NCI-H345 treated with DMSO at 0.1 percent for 48 hours (cell line): ENCODE data around the gene EDNRB.
"Not testable (repeated sequence)": the region's sequence is repeated elsewhere in the genome, so short reads cannot be mapped to it uniquely, and the experiment has no call there.

ENCODE experiments used
- DNase-seq: peaks from one replicate; lab custom pipeline; 2025; ENCODE audit not compliant: unreplicated experiment; lab: John Stamatoyannopoulos, UW

Gene EDNRB

DNA sequence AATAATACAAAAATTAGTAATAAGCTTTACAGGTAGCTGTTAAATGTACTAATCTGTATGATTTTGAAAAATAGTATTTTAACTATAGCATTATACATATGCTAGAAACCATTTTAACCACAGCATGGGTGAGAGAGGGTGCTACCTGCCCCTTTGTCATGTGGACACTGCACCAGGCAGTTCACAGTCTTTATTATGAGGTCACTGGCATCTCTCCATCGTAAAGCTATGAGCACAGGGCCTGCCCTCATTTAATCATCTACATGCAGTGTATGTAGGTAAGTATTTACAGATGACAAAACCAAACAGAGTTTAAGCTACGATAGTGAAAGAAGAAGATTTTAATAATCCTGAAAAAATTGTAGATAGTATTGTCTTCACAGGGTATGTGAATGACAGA is 21.7 kb downstream of the EDNRB start:
- DNase-seq = no peak

DNA sequence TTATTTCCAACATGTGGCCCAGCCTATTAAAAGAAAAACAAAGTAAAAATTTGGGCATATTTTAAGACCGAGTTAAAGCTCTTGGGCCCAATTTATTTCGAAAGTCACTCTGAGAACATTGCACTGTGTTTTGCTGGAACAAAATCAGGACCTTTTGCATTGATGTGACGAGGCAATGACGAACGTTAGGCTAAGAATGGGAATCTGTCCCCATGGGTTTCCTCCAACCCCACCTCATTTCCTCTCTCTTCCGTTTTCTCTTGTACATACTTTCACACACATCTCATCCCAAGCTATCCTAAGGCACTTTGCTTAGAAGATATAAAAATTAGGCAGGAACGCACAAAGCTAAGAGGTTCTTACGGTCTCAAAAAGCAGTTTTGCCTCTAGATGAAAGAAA is 22.1 kb downstream of the EDNRB start:
- DNase-seq = no peak

DNA sequence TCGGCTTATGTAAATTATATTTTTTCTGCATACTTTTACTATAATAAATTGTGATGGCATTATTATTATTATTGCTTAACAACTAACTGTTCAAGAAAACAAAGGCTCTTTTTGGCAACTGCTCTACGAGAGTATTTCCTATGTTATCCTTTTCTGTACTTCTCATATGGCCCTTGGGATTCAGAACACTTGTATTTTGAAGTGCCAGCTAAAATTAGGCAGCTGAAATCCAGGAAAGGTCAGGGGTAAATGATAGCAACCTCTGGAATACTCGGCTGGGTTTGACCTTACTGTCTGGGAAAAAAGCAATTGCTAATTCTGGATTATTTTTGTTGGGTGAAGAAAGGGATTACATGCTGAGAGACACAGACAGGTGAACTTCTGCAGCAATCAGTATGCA is 23.9 kb downstream of the EDNRB start:
- DNase-seq = no peak

DNA sequence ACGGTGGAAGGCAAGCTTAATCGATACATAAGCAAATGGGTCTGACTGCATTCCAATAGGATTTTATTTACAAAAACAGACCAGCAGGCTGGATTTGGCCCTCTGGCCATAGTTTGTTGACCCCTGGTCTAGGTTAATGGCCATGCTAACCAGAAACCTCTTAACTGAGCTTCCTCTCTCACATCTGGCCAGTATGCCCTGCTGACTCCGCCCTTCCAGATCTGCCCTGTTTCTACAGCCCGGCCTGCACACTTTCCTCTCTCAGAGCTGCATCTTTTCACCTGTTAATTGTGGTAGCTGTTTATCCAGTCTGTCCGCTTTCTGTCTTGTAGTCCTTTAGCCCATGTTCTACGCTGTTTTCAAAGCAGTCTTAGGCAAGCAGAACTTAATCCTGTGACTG is 25.6 kb downstream of the EDNRB start:
- DNase-seq = no peak

DNA sequence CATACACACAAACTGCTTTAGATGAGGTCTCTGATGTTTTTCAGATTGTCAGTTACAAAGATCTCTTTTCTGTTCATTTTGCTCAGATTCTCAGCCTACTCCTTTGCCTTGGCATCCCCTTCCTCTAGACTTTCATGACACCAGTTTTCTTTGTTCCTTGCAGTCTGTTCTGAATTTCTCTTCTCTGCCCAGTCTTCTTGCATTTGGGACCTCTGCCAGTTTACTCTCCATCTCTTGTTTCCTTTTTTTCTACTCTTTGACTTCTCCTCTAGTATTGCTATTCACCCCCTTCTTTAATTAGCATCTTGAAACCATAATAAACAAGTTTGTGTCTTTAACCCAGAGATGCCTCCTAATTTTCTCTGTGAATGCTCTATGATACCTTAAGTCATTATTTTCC is 26.1 kb downstream of the EDNRB start:
- DNase-seq = no peak

DNA sequence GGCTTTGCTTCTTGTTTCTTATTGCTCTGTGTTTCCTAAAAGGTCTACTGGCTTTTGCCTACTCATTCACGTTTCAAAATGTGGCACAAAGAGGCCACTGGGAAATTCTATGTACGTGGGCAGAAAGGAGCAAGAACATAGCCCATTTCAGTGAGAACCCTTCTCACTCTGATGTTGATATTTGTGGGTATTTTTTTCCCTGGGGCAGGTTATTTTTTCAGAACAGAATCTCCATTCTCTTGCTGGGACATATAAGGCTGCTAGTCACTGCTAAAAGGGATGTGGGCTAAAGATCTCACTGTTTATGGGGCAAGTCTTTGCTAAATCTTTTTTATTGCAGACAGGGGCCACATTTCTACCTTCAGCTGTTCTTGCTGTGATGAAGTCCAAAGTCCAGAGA is 27.1 kb downstream of the EDNRB start:
- DNase-seq = no peak

DNA sequence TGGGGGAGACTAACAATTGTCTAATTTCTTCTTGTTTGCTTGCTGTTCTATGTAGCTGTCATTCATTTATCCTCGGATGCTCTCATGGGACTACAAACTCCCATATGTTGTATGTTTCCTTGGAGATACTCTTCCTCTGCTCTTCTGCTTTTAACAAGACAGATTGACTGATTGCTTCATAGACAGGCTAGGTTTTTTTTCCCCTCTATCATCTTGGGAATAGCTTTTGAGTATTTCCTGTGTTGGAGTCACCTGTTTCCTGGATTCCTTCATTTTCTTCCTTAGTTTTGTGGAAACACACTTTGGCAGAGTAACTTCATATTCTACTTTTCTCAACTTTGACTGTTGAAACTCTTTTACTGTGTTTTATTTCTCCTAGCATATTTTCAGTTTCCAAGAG is 27.6 kb downstream of the EDNRB start:
- no peak for DNase-seq

DNA sequence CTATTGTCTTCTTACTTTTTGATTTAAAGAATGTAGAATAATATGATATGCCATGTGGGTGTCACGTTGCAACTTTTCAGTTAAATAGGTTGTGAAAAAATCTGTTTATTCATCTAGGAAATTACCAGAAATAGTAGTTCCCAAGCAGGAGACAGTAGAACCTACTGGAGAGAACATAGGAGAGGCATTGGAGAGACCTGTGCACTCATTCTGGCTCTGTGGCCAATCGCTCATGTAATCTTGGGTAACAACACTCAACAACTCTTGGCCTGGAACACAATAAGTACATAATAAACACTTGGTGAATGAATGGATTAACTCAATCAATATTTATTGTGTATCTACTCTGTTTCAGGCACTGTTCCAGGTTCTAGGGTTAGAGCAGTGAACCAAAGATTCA is 35.3 kb downstream of the EDNRB start:
- no peak for DNase-seq

DNA sequence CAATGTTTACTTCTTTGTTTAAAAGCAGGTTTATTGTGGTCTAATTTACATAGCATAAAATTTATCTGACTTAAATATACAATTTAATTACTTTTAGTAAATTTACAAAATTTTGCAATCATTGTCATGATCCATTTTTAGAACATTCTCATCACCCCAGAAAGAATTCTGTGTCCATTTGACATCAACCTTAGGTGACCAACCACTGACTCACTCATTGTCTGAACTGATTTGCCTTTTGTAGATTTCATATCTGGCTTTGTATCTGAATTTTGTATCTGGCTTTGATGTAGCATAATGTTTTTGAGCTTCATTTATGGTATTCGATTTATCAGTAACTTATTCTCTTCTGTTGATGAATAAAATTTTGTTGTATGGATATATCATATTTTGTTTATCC is 40.4 kb downstream of the EDNRB start:
- DNase-seq = no peak

DNA sequence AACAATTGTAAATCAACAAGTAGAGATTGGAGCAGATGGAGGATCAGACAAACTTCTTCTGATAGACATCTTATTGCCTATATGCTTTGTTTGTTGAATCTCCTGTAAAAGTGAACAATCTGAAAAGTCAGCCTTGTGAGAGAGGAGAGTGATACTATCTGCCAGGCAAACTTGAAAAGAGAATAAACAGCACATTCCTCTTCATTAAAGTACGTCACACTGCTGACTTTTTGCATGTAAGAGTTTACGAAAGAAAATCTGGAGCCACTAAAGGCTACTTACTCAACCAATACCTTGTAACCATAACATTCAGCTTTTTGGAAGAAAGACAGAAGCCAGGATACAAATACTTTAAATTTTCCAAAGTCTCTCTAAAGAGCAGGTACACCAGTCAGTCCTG is 42.5 kb downstream of the EDNRB start:
- DNase-seq = no peak

DNA sequence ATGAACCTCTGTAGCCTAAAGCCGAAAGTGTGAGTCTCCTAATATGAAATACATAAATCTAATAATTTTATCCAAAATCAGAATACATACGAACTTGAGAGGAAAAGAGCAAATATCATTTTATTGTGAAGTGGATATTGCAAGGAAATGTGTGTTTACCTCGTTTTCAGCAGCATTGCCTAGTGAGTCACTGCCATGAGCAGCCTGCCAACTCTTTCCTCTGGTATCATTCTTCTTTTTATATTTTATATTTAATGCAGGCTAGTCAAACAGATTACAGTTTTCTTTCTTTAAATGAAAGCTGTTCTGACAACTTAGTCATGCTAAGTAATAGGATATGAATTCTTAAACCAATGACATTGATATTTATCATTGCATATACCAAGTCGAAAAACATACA is 44.2 kb downstream of the EDNRB start:
- no peak for DNase-seq

DNA sequence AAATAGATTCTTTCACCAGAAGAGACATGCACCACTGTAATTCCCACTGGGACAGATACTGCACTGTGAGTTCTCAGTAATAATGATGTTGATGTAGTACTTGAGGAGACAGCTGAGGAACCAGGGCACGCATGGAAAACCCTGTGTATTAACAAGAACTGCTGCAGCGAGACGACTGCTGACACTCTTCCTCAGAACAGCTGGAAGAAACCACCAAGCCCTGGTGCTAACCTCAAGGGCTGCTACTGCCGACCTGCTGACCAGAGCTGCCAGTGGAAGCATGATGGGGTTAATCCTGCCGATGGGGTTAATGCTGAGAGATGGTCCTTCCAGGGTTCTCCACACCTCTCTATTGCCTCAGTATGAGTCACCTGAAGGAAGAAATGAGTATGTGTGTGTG is 45.6 kb downstream of the EDNRB start:
- DNase-seq = no peak

DNA sequence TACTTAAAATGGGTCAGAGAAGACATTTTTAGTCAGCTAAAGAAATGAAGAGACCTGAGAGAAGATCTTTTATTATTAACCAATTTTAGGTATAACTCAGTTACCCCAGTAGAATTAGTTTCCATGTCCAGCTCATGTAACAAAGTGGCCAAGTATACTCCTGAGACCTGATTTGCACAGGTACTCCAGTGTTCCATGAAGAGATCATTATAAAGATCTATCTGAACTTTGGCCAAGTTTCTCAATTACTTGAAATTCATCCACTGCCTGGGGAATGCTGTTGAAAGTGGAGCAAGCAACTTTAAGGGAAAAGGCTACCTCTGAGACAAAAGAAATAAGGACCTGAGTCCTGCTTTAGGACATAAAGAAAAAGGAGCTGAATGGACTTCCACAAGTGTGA is 47.0 kb downstream of the EDNRB start:
- DNase-seq = no peak

DNA sequence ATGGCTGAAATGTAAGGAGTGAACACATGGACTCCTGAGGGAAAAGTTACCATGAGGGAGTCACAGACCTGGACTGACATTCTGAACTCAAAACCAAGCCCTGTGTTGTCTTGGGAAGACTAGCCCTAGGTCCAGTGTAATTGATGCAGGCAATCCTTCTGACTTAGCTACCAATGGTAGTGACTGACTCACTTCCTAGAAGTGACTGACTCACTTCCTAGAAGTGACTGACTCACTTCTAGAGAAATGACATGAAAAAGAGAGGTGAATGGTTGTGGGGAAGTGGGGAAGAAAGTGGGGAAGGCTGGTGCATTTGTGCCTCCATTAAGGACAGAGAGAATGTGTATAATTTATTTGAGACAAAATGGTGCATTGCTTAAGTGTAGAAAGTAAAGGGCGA is 49.9 kb downstream of the EDNRB start:
- no peak for DNase-seq

DNA sequence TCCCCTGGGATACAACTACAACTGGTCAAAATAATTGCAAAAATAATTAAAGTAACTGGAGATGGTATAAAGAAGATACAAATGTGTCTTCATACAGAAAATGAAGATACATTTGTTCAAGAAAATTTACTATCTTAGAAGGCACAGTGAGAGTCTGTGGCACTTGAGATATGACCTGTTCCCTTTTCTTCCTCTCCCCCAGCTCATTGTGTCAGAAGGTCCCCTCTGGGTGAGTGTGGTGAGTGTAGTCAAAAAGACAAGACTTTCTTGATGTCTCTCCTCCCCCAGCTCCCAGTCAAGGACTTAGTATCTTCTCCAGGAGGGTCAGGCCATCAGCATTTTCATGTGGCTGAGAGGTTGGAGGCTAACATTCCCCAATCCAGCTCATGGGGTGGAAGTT is 51.7 kb downstream of the EDNRB start:
- DNase-seq = no peak

DNA sequence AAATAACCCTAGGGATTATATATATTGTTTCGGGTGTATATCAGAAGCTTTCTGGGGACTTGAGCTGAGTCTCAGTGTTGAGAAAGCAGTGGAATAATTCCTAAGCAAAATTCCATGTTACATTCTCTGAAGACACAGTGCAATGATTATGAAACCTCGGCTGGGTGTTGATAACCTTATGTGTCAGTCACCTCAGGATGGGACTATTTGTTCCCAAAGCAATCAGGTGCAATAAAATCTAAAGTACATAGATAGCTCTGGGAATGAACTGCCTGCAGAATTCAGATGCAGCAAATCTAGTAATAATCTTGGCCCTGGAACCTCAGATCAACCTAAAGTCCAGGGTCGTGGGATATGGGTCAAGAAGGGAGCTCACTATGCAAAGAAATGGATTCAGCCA is 53.0 kb downstream of the EDNRB start:
- DNase-seq = no peak

DNA sequence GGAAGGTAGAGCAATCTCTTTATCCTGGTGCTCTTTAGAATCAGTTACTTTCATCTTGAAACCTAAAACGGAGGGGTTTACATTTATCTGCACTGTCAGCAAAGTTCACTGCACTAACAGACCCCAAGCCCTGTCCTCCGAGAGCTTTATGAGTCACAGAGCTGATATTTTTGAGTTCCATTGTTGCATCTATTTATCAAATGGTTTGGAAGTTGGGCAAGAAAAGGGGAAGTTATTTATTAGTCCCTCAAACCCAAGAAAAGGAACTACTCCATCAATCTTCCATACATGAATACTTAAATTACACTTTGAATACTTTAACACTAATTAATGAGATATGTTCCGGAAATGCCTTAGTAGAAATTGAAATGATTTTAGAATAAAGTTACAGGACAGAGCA is 55.5 kb downstream of the EDNRB start:
- no peak for DNase-seq

DNA sequence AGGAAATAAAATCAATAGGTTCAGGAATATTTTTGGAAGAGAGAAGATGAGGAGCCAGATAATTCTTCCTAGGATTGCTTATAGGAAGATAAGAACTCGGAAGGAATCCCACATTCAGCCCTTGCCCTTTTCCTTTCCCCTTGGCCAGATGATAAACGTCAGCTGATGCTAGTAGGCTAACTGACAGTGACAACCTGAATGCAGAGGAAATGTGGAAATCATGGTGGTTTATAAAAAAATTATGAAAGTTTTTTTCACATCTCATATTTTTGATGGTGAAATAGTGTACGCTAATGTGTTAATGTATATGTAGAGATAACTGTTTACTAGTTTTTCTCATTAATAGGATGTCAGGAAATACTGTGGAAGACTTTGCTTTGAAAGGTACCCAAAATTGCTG is 56.9 kb downstream of the EDNRB start:
- DNase-seq = no peak

DNA sequence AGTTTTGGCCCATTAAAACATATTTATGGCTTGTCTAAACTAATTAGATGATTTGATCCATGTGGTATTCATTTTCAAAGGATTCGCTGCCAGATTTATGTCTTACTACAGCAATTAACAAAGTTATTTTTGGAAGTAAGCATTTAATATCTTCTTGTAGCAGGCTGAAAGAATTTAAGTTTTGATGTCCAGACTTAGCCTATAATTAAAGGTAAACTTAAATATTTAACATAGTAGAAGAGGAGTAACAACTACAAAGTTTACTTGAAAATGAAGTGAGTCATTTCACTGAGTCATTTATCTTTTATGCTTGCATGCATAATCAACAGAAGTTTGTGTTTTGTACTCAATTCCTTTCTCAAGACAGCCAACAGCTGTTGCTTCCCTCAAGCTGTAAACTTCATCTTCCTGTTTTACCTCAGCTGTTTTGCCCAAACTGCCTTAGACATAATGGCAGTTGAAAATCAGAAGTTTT is 58.1 kb downstream of the EDNRB start:
- DNase-seq = no peak

DNA sequence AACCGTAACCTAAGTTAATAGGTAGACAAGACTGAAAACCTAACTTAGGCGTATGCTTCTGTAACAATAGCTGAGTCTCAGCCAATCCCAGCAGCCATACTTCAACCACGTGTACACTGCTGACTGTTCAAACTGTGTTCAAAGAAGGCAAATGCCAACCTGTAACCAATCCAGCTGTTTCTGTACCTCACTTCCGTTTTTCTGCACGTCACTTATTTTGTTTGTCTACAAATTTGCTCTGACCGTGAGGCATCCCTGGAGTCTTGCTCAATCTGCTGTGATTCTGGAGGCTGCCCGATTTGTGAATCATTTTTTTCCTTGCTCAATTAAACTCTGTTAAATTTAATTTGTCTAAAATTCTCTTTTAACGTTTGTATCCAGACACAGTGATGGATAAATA is 59.2 kb downstream of the EDNRB start:
- DNase-seq = no peak

DNA sequence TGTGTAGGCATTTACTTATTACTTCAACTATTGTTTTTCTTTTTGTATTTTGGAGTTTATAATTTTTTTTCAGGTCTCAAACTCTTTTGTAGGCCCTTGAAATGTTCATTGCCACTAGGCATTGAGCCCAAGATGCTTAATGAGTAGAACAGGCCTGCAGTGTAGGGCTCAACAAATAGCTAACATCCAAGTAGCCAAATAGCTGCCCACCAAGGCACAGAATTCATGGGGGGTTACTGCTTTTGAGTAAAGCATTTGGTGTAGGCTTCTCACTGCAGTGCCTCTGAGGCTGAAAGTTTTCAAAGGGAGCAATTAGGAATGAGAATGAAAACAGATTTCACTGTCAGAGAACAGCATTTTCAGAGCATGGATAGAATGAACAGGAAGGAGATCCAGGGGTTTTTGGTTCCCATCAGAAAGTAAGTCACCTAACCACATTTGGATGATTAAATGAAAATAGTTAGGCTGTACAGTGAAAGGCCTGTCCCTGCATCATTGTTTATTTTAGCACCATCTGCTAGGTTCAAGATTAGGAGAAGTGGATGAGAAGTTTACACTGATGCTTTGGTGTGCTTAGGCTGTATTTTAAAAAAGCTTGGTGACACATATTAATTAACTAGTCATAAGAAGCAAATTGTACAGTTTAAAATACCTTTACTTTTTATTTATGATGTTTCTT is 61.0 kb downstream of the EDNRB start:
- DNase-seq = no peak

DNA sequence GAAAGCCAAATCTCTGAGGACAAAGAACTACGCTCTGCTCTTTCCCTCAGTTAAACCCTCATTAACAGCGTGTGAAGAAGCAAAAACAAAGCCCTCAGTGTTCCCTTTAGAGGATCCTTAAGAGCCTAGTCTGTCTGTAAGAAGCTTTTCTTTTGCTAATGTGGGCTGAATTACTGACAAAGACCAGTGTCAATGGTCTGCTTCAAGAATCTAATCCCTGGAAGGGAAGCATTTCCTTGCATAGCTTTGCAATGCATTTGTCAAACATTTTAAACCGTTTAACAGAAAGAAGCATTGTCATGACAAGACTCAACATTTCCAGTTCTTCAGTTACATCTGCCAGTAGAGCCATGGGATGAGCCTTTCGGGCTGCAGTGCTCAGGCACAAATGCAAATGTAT is 64.9 kb downstream of the EDNRB start:
- no peak for DNase-seq

DNA sequence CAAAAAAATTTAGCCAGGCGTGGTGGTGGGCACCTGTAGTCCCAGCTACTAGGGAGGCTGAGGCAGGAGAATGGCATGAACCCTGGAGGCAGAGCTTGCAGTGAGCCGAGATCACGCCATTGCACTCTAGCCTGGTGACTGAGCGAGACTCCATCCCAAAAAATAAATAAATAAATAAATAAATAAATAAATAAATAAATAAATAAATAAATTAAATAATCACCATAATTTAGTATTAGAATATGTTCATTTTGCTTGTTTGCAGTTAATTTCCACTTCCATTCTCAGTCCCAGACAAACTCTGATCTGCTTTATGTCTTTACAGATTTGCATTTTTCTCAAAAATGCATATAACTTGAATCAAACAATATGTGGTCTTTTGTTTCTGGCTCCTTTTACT is 70.6 kb downstream of the EDNRB start:
- not testable (repeated sequence) for DNase-seq

DNA sequence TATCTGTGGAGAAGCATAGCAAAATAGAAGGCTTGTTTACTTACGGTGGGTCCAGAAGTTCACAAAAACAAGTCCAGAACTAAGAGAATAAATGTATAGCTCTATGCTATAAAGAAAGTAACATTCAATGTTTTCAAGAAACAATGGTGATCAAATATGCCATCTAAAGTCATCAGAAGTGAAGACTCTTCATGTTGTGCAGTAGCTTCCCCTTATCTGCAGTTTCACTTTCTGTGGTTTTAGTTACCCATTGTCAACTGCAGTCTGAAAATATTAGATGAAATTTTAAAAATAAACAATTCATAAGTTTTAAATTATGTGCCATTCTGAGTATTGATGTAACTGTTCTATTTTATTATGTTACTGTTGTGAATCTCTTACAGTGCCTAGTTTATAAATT is 72.5 kb downstream of the EDNRB start:
- DNase-seq = no peak
